GM12878 (cell line): Measurements from ENCODE around the gene IL18RAP. TPM values are rescaled to one million over a fixed set of nuclear protein-coding genes. Genes with fewer than 3 reads are reported as not detected.

ENCODE experiments used
- CHD1 ChIP-seq: IDR thresholded peaks from 2 replicates; pipeline ENCODE4 v1.6.1; 2012; ENCODE audit warnings: low read depth, low read length, improper control_type of control experiment
- CHD2 ChIP-seq: IDR thresholded peaks from 2 replicates; pipeline ENCODE4 v1.6.1; 2011; ENCODE audit warnings: low read depth, low read length, improper control_type of control experiment, borderline replicate concordance
- CUX1 ChIP-seq: IDR thresholded peaks from 2 replicates; pipeline ENCODE4 v1.6.1; 2012; ENCODE audit warnings: improper control_type of control experiment, low read depth, low read length; ENCODE audit not compliant: insufficient replicate concordance
- EED ChIP-seq: sonication (generic); IDR thresholded peaks from 2 replicates; pipeline ENCODE4 v1.6.1; 2016; ENCODE audit warnings: antibody characterized with exemption, low read depth
- ELK1 ChIP-seq: IDR thresholded peaks from 2 replicates; pipeline ENCODE4 v1.6.1; 2012; ENCODE audit warnings: low read depth, low read length, improper control_type of control experiment
- GABPA ChIP-seq: IDR thresholded peaks from 2 replicates; pipeline ENCODE4 v1.6.1; 2014; ENCODE audit warnings: antibody characterized with exemption, low read depth, mild to moderate bottlenecking, inconsistent platforms
- GATAD2B ChIP-seq: fragments of 450-650 bp; conservative IDR thresholded peaks from 2 replicates; pipeline ENCODE4 v1.6.1; 2017; ENCODE audit warnings: low read depth, mild to moderate bottlenecking, moderate library complexity
- IKZF1 ChIP-seq: fragments of 450-650 bp; conservative IDR thresholded peaks from 2 replicates; pipeline ENCODE4 v1.6.1; 2017; ENCODE audit warnings: antibody characterized with exemption, mild to moderate bottlenecking
- IRF4 ChIP-seq: IDR thresholded peaks from 2 replicates; pipeline ENCODE4 v1.6.1; 2011; ENCODE audit warnings: low read depth, low read length
- MTA2 ChIP-seq: fragments of 450-650 bp; IDR thresholded peaks from 2 replicates; pipeline ENCODE4 v1.6.1; 2016; ENCODE audit warnings: low read depth, mild to moderate bottlenecking, moderate library complexity
- RAD51 ChIP-seq: fragments of 450-650 bp; IDR thresholded peaks from 2 replicates; pipeline ENCODE4 v1.6.1; 2016; ENCODE audit warnings: moderate library complexity, mild to moderate bottlenecking, inconsistent platforms
- RB1 ChIP-seq: fragments of 450-650 bp; formaldehyde crosslinking; IDR thresholded peaks from 2 replicates; pipeline ENCODE4 v1.6.1; 2017; ENCODE audit warnings: mild to moderate bottlenecking, borderline replicate concordance
- SMAD5 ChIP-seq: IDR thresholded peaks from 2 replicates; pipeline ENCODE4 v1.6.1; 2016; ENCODE audit warnings: antibody characterized with exemption, low read depth
- SMC3 ChIP-seq: IDR thresholded peaks from 2 replicates; pipeline ENCODE4 v1.6.1; 2011; ENCODE audit warnings: low read length, improper control_type of control experiment, borderline replicate concordance
- SP1 ChIP-seq: IDR thresholded peaks from one replicate; pipeline ENCODE4 v1.6.1; 2011; ENCODE audit warnings: low read depth, low read length
- WRNIP1 ChIP-seq: IDR thresholded peaks from 2 replicates; pipeline ENCODE4 v1.6.1; 2011; ENCODE audit warnings: low read depth, low read length, improper control_type of control experiment, borderline replicate concordance
- ZBTB33 ChIP-seq: fragments of 450-650 bp; IDR thresholded peaks from 2 replicates; pipeline ENCODE4 v1.6.1; 2017; ENCODE audit warnings: mild to moderate bottlenecking
- ZNF622 ChIP-seq: fragments of 450-650 bp; IDR thresholded peaks from 2 replicates; pipeline ENCODE4 v1.6.1; 2017; ENCODE audit warnings: mild to moderate bottlenecking, inconsistent platforms
- ZNF687 ChIP-seq: fragments of 450-650 bp; IDR thresholded peaks from 2 replicates; pipeline ENCODE4 v1.6.1; 2017; ENCODE audit warnings: mild to moderate bottlenecking, moderate library complexity
- polyA plus RNA-seq, 11 experiments: library from polyadenylated mRNA; depleted of rRNA in 4 of 11; unstranded in 6 of 11; stranded (reverse) in 5 of 11; fragments of >200 nt; fragmentation: Nextera tagmentation in 4 of 11; fragmentation: Illumina TruSeq in 1 of 11; extraction: Ambion mirVana in 4 of 11; extraction: Trizol in 1 of 11; gene quantifications; 1 replicate in 1 of 11; 2 replicates in 10 of 11; pipeline versions ENCODE4 v1.2.1 to v1.2.3, GENCODE V29; 2011 to 2016; ENCODE audit warnings: inconsistent platforms in 2 of 11, missing spikeins in 2 of 11, low read depth in 1 of 11
- total RNA-seq, 4 experiments: library from RNA; depleted of rRNA in 3 of 4; stranded (reverse); fragments of >200 nt in 3 of 4; fragmentation: Illumina TruSeq in 1 of 4; extraction: Trizol in 1 of 4; gene quantifications; 2 replicates each; pipeline versions ENCODE4 v1.2.1 to v1.2.3, GENCODE V29; 2013 to 2021

The IL18RAP gene
- total and polyA plus RNA-seq, 10 of the 15 experiments (the other 5 are each of a cell fraction or from before 2014, with no cell fraction given): 0.37 to 1.6 (median 0.75) TPM; not detected in 1

GRCh38 chr2:102424754-102425153 lies 1.8 kb downstream of the IL18RAP start (continued):
- TF ChIP-seq CUX1: no peak
- TF ChIP-seq CHD2: no peak
- TF ChIP-seq SMC3: no peak
- TF ChIP-seq ZNF687: no peak
- peak; percentile 89 for TF ChIP-seq IRF4
- no peak for TF ChIP-seq WRNIP1
- no peak for TF ChIP-seq CHD1
- TF ChIP-seq IKZF1: peak; percentile 80
- TF ChIP-seq ZNF622: no peak
- peak; percentile 79 for TF ChIP-seq EED
- TF ChIP-seq RAD51: no peak
- TF ChIP-seq GATAD2B: 0 out of 2 replicates have a peak, but pooled peaks have one; percentile 47
- TF ChIP-seq SP1: no peak
- no peak for TF ChIP-seq ZBTB33
- TF ChIP-seq ELK1: no peak
- no peak for TF ChIP-seq SMAD5
- TF ChIP-seq MTA2: peak; percentile 72
- TF ChIP-seq RB1: no peak
- TF ChIP-seq GABPA: no peak
